Measurements from ENCODE around the gene DOLPP1. TPM values are rescaled to one million over a fixed set of nuclear protein-coding genes. Genes with fewer than 3 reads are reported as not detected.

The DOLPP1 gene
- total and polyA plus RNA-seq, 2 of the 13 experiments (the other 11 are each of a cell fraction or from before 2014, with no cell fraction given), result 21.0 to 34.1 TPM

DNA sequence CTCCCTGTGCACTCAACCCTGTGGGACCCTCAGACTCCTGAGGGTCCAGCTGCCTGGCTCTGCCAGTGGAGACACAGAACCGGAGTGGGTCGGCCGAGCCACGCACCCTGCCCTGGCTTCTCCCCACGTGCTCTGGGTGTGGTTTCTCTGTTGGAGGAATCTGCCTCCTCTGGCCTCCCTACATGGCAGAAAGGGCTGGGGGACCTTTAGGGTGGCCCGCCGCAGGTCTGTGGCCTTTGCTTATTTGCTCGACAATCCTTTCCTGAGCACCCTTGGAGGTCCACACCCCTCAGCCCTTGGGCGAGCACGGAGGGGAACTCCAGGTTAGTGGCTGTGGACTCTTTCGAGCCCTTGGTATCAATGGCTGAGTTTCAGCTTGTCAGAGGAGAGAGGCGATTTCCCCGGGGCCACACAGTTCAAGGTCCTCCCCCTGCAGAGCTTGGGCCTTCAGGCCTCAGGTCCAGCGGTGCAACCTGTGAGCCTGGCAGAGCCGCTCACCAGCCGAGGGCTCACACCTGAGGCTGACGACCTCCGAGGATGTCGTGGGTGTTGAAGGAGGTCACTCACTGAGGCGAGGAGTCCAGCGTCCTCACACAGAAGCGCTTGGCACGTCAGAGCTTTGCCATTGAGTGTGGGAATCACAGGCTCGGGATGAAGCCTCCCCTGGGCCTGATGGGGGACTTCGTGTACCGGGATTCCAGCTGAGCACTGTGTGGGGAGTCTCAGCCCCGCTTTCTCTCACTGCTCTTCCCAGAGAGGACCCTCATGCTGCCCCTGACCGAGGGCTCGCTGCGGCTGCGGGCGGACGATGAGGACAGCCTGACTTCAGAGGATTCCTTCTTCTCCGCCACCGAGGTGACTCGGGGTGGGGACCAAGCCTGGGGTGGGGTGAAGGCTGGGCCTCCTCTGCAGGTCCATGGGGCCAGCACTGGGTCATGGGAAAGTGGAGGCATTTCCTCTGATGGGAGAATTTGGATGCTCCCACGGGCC lies 20.8 kb upstream of the DOLPP1 start (continued):
- TF ChIP-seq, protein P1, sequence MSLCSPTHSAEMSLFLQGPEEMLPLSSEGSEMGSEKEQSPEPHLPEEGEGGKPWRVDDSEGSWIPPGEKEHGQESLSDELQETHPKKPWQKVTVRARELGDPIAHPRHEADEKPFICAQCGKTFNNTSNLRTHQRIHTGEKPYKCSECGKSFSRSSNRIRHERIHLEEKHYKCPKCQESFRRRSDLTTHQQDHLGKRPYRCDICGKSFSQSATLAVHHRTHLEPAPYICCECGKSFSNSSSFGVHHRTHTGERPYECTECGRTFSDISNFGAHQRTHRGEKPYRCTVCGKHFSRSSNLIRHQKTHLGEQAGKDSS (CRISPR knock-in tag; IDR thresholded peaks at IDR 0.05; ENCODE audit: borderline replicate concordance, low read depth), result peak; percentile 65; the same call in 1 of the 2 replicates
- 0 out of 2 replicates have a peak, but pooled peaks have one; percentile 17 for TF ChIP-seq REPIN1 (CRISPR knock-in tag; IDR thresholded peaks at IDR 0.05; ENCODE audit: borderline replicate concordance, low read depth)
- TF ChIP-seq ZNF292 (CRISPR knock-in tag; IDR thresholded peaks at IDR 0.05; ENCODE audit: borderline replicate concordance, low read depth), result peak; percentile 32; the same call in 1 of the 2 replicates
- TF ChIP-seq KDM5A (IDR thresholded peaks at IDR 0.05; ENCODE audit: borderline replicate concordance, low read length), result no peak
- TF ChIP-seq ZNF383 (CRISPR knock-in tag; IDR thresholded peaks at IDR 0.05; ENCODE audit: borderline replicate concordance), result no peak
- TF ChIP-seq, protein P2, sequence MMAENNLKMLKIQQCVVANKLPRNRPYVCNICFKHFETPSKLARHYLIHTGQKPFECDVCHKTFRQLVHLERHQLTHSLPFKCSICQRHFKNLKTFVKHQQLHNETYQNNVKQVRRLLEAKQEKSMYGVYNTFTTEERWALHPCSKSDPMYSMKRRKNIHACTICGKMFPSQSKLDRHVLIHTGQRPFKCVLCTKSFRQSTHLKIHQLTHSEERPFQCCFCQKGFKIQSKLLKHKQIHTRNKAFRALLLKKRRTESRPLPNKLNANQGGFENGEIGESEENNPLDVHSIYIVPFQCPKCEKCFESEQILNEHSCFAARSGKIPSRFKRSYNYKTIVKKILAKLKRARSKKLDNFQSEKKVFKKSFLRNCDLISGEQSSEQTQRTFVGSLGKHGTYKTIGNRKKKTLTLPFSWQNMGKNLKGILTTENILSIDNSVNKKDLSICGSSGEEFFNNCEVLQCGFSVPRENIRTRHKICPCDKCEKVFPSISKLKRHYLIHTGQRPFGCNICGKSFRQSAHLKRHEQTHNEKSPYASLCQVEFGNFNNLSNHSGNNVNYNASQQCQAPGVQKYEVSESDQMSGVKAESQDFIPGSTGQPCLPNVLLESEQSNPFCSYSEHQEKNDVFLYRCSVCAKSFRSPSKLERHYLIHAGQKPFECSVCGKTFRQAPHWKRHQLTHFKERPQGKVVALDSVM (CRISPR knock-in tag; IDR thresholded peaks at IDR 0.05), result peak; percentile 69
- TF ChIP-seq, protein P3, sequence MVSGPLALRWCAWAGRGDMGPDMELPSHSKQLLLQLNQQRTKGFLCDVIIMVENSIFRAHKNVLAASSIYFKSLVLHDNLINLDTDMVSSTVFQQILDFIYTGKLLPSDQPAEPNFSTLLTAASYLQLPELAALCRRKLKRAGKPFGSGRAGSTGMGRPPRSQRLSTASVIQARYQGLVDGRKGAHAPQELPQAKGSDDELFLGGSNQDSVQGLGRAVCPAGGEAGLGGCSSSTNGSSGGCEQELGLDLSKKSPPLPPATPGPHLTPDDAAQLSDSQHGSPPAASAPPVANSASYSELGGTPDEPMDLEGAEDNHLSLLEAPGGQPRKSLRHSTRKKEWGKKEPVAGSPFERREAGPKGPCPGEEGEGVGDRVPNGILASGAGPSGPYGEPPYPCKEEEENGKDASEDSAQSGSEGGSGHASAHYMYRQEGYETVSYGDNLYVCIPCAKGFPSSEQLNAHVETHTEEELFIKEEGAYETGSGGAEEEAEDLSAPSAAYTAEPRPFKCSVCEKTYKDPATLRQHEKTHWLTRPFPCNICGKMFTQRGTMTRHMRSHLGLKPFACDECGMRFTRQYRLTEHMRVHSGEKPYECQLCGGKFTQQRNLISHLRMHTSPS (CRISPR knock-in tag; IDR thresholded peaks at IDR 0.05; ENCODE audit: low read depth), result peak; percentile 54; the same call in 1 of the 2 replicates
- peak; percentile 20; the same call in 1 of the 2 replicates for TF ChIP-seq ZNF232 (CRISPR knock-in tag; IDR thresholded peaks at IDR 0.05; ENCODE audit: borderline replicate concordance)
- TF ChIP-seq, protein P4, sequence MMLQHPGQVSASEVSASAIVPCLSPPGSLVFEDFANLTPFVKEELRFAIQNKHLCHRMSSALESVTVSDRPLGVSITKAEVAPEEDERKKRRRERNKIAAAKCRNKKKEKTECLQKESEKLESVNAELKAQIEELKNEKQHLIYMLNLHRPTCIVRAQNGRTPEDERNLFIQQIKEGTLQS (CRISPR knock-in tag; IDR thresholded peaks at IDR 0.05), result no peak
- TF ChIP-seq, protein P5, sequence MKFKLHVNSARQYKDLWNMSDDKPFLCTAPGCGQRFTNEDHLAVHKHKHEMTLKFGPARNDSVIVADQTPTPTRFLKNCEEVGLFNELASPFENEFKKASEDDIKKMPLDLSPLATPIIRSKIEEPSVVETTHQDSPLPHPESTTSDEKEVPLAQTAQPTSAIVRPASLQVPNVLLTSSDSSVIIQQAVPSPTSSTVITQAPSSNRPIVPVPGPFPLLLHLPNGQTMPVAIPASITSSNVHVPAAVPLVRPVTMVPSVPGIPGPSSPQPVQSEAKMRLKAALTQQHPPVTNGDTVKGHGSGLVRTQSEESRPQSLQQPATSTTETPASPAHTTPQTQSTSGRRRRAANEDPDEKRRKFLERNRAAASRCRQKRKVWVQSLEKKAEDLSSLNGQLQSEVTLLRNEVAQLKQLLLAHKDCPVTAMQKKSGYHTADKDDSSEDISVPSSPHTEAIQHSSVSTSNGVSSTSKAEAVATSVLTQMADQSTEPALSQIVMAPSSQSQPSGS (CRISPR knock-in tag; IDR thresholded peaks at IDR 0.05), result peak; percentile 7; the same call in 1 of the 2 replicates
- TF ChIP-seq, protein P6, sequence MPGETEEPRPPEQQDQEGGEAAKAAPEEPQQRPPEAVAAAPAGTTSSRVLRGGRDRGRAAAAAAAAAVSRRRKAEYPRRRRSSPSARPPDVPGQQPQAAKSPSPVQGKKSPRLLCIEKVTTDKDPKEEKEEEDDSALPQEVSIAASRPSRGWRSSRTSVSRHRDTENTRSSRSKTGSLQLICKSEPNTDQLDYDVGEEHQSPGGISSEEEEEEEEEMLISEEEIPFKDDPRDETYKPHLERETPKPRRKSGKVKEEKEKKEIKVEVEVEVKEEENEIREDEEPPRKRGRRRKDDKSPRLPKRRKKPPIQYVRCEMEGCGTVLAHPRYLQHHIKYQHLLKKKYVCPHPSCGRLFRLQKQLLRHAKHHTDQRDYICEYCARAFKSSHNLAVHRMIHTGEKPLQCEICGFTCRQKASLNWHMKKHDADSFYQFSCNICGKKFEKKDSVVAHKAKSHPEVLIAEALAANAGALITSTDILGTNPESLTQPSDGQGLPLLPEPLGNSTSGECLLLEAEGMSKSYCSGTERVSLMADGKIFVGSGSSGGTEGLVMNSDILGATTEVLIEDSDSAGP (CRISPR knock-in tag; IDR thresholded peaks at IDR 0.05; ENCODE audit: borderline replicate concordance), result peak; percentile 33; the same call in 1 of the 2 replicates
- TF ChIP-seq, protein P7, sequence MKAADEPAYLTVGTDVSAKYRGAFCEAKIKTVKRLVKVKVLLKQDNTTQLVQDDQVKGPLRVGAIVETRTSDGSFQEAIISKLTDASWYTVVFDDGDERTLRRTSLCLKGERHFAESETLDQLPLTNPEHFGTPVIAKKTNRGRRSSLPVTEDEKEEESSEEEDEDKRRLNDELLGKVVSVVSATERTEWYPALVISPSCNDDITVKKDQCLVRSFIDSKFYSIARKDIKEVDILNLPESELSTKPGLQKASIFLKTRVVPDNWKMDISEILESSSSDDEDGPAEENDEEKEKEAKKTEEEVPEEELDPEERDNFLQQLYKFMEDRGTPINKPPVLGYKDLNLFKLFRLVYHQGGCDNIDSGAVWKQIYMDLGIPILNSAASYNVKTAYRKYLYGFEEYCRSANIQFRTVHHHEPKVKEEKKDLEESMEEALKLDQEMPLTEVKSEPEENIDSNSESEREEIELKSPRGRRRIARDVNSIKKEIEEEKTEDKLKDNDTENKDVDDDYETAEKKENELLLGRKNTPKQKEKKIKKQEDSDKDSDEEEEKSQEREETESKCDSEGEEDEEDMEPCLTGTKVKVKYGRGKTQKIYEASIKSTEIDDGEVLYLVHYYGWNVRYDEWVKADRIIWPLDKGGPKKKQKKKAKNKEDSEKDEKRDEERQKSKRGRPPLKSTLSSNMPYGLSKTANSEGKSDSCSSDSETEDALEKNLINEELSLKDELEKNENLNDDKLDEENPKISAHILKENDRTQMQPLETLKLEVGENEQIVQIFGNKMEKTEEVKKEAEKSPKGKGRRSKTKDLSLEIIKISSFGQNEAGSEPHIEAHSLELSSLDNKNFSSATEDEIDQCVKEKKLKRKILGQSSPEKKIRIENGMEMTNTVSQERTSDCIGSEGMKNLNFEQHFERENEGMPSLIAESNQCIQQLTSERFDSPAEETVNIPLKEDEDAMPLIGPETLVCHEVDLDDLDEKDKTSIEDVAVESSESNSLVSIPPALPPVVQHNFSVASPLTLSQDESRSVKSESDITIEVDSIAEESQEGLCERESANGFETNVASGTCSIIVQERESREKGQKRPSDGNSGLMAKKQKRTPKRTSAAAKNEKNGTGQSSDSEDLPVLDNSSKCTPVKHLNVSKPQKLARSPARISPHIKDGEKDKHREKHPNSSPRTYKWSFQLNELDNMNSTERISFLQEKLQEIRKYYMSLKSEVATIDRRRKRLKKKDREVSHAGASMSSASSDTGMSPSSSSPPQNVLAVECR (CRISPR knock-in tag; IDR thresholded peaks at IDR 0.05; ENCODE audit: borderline replicate concordance), result peak; percentile 20; the same call in 1 of the 2 replicates

All from HepG2 (cell line).